GM10248 (cell line): ENCODE data around the gene ZDHHC19.
"Not testable (repeated sequence)": the region's sequence is repeated elsewhere in the genome, so short reads cannot be mapped to it uniquely, and the experiment has no call there.

ENCODE experiments used
- CTCF ChIA-PET: fragments of 300-600 bp; sonication (Branson Sonifier 250); formaldehyde crosslinking; extraction: SDS; loops from one replicate; lab custom pipeline; 2021; ENCODE audit warnings: antibody characterized with exemption; lab: Yijun Ruan, JAX
- POLR2A ChIA-PET: fragments of 350-650 bp; sonication (Branson Sonifier 250); formaldehyde crosslinking; extraction: SDS; loops from one replicate; lab custom pipeline; 2020; ENCODE audit warnings: antibody characterized with exemption; lab: Yijun Ruan, JAX
- DNase-seq: peaks from one replicate; pipeline ENCODE4 v3.0.0; 2012; ENCODE audit errors: extremely low spot score
- TF ChIP-seq, protein P1 (sequence below): IDR thresholded peaks from 2 replicates; pipeline ENCODE4 v1.5.1; 2012; ENCODE audit warnings: mild to moderate bottlenecking, low read depth; ENCODE audit errors: extremely low read depth, missing control alignments, control extremely low read depth

Gene ZDHHC19

GRCh38 chr3:196175116-196175625, 36.0 kb downstream of the ZDHHC19 start:
- DNase-seq: no peak
- TF ChIP-seq, protein P1, sequence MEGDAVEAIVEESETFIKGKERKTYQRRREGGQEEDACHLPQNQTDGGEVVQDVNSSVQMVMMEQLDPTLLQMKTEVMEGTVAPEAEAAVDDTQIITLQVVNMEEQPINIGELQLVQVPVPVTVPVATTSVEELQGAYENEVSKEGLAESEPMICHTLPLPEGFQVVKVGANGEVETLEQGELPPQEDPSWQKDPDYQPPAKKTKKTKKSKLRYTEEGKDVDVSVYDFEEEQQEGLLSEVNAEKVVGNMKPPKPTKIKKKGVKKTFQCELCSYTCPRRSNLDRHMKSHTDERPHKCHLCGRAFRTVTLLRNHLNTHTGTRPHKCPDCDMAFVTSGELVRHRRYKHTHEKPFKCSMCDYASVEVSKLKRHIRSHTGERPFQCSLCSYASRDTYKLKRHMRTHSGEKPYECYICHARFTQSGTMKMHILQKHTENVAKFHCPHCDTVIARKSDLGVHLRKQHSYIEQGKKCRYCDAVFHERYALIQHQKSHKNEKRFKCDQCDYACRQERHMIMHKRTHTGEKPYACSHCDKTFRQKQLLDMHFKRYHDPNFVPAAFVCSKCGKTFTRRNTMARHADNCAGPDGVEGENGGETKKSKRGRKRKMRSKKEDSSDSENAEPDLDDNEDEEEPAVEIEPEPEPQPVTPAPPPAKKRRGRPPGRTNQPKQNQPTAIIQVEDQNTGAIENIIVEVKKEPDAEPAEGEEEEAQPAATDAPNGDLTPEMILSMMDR: no peak
- POLR2A ChIA-PET: no interaction called here
- CTCF ChIA-PET: no interaction called here

GRCh38 chr3:196174652-196175051, 36.5 kb downstream of the ZDHHC19 start:
- no peak for DNase-seq
- TF ChIP-seq, protein P1: no peak
- ChIA-PET CTCF (no interaction called here), POLR2A (no interaction called here)

GRCh38 chr3:196170296-196170695, 40.9 kb downstream of the ZDHHC19 start:
- DNase-seq, CTCF ChIA-PET: not testable (repeated sequence)
- POLR2A ChIA-PET: interaction anchor here (0.5 kb wide), 1 partner anchor 52 kb away, joined by 4 read pairs; no protein-coding TSS in a partner anchor

GRCh38 chr3:196169836-196170240, 41.4 kb downstream of the ZDHHC19 start:
- DNase-seq: no peak
- ChIA-PET CTCF (interaction anchor here (0.9 kb wide), 1 partner anchor 57 kb away, joined by 3 read pairs; no protein-coding TSS in a partner anchor), POLR2A (interaction anchor here (0.5 kb wide), 1 partner anchor 51 kb away, joined by 4 read pairs; no protein-coding TSS in a partner anchor)
- TF ChIP-seq, protein P1: no peak

- POLR2A ChIA-PET: no interaction called here
- no peak for DNase-seq
- CTCF ChIA-PET: interaction anchor here (0.8 to 0.9 kb wide), 2 partner anchors 10 to 56 kb away, joined by 3 to 4 read pairs; no protein-coding TSS in a partner anchor
- TF ChIP-seq, protein P1: no peak
Observed at GRCh38 chr3:196168808-196169391, 42.3 kb downstream of the ZDHHC19 start.

DNA sequence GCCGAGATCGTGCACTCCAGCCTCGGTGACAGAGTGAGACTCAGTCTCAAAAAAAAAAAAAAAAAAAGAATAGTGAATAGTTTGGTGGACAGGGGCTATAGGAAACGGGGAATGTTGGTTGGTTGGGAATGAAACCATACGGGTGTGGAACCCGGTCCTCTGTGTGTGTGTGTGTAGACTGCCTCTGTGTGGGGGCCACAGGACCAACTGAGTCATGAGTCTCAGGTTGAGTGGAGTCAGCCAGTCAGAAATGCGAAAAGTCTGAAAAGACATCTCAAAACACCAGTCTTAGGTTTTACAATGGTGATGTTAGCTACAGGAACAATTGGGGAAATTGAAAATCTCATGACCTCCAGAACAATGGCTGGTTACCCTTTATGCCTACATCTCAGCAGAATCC, 44.5 kb downstream of the ZDHHC19 start:
- TF ChIP-seq, protein P1: no peak
- POLR2A ChIA-PET: no interaction called here
- no peak for DNase-seq
- CTCF ChIA-PET: interaction anchor here (0.9 to 1.2 kb wide), 2 partner anchors 21 to 30 kb away, joined by 3 read pairs; no protein-coding TSS in a partner anchor

DNA sequence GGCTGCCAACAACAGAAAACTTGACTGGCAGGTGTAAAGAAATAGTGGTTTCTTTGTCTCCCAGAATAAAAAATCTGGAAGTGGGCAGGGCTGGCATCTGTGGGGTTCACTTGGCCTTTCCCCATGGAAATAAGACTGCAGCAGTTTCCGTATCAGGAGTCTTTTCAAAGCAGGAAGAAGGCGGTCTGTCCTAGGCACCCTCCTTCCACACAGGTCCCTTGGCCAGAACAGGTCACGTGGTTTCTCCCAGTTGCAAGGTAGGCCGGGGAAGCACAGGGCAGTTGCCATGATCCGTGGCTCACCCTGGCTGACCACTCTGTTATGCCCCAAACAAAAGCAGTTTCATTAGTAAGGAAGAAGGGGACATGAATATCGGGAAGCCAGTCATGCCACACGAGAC, 45.4 kb downstream of the ZDHHC19 start:
- no peak for DNase-seq
- POLR2A ChIA-PET: no interaction called here
- TF ChIP-seq, protein P1: no peak
- CTCF ChIA-PET: interaction anchor here (0.6 to 0.9 kb wide), 2 partner anchors 14 to 20 kb away, joined by 3 read pairs; no protein-coding TSS in a partner anchor

GRCh38 chr3:196165006-196165575, 46.1 kb downstream of the ZDHHC19 start:
- POLR2A ChIA-PET, CTCF ChIA-PET: not testable (repeated sequence)

More at GRCh38 chr3:196165006-196165575, 46.1 kb downstream of the ZDHHC19 start:
- DNase-seq: not testable (repeated sequence)
